ENCODE results near the gene FANCD2.

GRCh38 chr3:10004960-10005564 lies 21.2 kb upstream of the FANCD2 start:
- TF ChIP-seq POLR2A (IDR thresholded peaks at IDR 0.05) (no peak), CTCF (IDR thresholded peaks at IDR 0.05) (no peak), EP300 (IDR thresholded peaks at IDR 0.05) (no peak)
